Right renal cortex interstitium (tissue), 3 donors: Measurements from ENCODE around the gene NPEPL1. TPM values are rescaled to one million over a fixed set of nuclear protein-coding genes. Genes with fewer than 3 reads are reported as not detected.
"Not testable (repeated sequence)": the region's sequence is repeated elsewhere in the genome, so short reads cannot be mapped to it uniquely, and the experiment has no call there.

ENCODE experiments used
- DNase-seq, 3 donors: peaks; one replicate each; pipeline ENCODE4 v3.0.0-alpha.2; 2013; ENCODE audit warnings: low read depth in 3 of 3, low spot score in 2 of 3
- polyA plus RNA-seq, 3 donors: library from polyadenylated mRNA; unstranded; fragments of 120-200 nt; gene quantifications; one replicate each; pipeline ENCODE4 v1.2.1, GENCODE V29; 2013; ENCODE audit not compliant: insufficient read length in 3 of 3

Gene NPEPL1
- polyA plus RNA-seq, 3 donors, result 30.6 to 36.8 (median 32.8) TPM

DNA sequence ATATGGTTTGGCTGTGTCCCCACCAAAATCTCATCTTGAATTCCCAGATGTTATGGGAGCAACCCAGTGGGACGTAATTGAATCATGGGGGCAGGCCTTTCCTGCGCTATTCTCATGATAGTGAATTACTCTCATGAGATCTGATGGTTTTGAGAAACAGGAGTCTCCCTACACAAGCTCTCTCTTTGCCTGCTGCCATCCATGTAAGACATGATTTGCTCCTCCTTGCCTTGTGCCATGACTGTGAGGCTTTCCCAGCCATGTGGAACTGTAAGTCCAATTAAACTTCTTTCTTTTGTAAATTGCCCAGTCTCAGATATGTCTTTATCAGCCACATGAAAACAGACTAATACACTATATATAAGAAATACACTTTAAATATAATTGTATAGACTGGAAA, 33.6 kb downstream of the NPEPL1 start:
- not testable (repeated sequence) for DNase-seq

GRCh38 chr20:58731192-58731591, 38.6 kb downstream of the NPEPL1 start:
- DNase-seq, result no peak

- no peak for DNase-seq
Measured at GRCh38 chr20:58737198-58737597, 44.6 kb downstream of the NPEPL1 start.

DNA sequence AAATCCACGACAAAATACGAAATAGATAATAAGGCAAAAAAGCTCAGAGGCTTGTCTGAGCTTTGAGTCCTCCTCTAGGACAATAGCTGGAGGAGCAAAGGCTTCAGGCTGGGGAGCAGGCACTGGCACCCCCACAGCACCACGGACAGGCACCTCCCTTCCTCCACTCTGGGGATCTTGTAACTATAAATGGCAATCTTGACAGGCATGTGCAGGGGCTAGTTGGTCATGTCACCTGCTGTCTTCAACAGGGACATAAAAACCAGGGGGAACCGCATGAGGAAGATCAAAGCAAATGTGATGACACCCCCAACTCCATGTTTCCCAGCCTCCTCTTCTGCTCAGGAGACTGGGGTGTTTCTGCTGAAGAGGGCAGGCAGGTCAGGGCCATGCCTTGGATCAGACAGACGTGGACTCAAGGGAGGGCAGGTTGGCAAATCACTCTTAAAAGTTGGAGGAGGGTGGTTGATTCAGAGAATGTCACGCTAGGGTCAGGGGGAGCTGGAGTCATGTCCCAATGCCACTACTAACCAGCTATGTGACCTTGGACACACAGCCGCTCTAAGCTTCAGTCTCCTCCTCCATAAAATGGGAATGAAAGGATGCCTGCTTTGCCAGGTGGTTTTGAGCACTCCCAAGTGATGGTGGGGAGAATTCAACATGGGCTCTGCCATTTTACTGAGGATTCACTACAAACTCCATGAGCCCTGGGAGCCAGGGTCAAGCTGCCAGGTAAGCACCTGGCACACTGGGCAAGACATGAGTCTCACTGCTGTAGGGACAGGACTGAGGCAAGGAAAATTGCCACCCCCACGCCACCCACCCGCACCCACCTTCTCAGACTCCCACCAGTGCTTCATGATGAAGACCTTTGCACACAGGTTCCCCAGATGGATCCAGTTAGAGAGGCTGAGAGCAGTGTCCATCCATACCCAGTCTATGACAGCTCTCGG, 48.0 kb downstream of the NPEPL1 start:
- no peak for DNase-seq

DNA sequence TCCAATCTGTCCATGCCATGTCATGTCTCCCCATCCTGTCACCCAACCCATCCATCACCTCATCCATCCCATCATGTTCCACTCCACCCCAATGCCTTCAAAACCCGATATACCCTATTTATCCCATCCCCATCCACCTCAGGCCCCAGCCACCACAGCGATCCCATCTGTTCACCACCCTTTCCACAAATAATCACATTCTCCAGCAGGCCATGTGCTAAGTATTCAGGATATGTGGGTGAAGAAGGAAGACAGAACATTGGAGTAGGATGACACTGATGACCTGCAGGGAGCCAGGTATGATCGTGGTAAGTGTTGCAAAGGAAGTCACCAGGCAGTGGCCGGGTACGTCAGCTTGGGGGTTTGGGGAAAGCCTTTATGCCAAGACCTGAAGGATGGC, 48.8 kb downstream of the NPEPL1 start:
- DNase-seq, result no peak

DNA sequence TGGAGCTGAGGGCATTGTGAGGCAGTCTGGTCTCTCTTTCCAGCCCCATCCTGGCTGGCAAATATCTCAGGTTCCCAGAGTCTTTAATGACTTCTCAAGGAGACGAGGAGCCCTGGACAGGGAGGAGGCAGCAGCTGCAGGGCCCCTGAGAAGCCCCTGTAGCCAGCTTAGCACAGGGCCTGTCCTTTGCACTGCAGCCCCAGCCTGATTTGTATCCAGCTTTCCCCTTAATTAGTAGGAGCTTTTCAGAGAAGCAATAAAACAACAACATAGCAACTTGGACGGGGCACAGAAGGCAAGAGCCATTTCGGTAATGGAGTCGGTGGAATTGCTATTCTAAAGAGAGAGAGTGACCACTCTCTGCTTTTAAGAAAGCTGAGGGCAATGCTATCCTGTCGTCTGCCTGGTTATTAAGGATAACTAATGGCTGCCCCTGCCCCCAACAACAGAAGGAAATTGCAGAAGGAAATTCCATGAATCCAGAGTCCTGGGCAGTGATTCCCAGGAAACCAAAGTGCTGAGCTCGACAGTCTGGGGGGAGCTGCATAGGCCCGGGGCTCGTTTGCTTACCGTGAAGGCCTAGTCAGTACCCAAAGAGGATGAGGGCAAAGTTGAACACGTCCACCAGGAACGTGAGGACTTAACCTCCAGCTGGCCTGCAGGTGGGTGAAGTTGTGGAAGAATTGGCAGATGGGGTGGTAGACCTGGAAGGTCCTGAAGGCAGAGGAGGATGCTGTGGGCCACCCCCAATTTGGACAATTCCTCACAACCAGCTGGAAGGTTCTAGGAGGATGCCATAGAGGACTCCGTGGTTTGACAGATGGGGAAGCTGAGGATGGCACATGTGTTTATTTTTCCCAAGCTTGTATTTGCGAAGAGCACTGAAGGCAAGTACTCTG, 50.3 kb downstream of the NPEPL1 start:
- DNase-seq, result no peak

GRCh38 chr20:58743929-58744534, 51.4 kb downstream of the NPEPL1 start:
- no peak for DNase-seq

- DNase-seq, result no peak
Measured at GRCh38 chr20:58744836-58745235, 52.2 kb downstream of the NPEPL1 start.

- DNase-seq, result no peak
Measured at GRCh38 chr20:58745391-58745790, 52.8 kb downstream of the NPEPL1 start.

- DNase-seq, result no peak
Measured at GRCh38 chr20:58746620-58747019, 54.0 kb downstream of the NPEPL1 start.

- no peak for DNase-seq
Measured at GRCh38 chr20:58747211-58747610, 54.6 kb downstream of the NPEPL1 start.

GRCh38 chr20:58748618-58749017, 56.0 kb downstream of the NPEPL1 start:
- no peak for DNase-seq

DNA sequence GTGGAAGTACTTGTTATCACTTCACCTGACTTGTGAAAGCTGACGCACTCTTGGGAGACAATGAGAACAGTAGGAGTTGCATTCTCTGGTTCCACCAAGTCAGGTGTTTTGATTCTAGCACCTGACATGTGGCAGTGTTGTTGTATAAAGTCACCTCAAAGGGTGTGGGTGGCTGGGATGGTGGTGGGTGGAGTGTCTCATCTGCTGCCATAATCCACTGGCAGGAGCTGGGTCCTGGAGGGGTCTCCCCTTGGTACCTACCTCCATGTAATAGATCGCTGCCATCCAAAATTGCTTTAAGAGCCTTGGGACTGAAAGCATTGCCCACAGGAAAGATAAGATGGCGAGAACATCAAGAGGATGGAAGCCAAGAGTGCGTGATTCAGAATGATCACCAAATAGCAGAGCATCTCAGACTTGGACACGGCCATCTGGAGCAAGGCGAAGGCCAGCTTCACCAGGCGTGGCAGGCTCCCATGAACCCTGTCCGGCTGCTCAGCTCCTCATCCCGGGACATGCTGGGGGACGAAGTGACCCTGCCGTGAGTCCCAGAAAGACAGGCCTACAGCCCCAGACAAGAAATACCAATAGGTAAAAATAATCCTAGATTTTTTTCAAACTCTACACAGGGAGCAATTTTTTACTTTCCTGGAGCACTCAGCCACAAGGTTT, 56.6 kb downstream of the NPEPL1 start:
- no peak for DNase-seq

DNA sequence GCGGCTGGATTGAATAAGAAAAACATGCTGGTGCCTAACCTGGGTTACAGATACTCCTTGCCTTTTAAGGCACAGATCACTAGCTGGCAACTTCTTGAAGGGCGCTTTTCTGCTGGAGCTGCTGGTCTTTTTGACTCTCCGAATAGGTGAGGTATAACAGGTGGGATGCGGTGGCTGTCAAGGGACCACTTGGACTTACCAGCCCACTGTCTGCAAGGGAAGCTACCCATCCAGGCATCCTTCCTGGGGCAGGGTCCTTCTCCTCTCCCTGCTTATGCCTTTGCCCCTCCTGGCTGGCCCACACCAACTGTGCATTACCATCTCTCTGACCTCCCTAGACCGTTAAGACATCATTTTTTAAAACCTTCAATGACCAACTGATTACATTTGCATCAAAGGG, 57.4 kb downstream of the NPEPL1 start:
- DNase-seq, result no peak

GRCh38 chr20:58750706-58751105, 58.1 kb downstream of the NPEPL1 start:
- not testable (repeated sequence) for DNase-seq

DNA sequence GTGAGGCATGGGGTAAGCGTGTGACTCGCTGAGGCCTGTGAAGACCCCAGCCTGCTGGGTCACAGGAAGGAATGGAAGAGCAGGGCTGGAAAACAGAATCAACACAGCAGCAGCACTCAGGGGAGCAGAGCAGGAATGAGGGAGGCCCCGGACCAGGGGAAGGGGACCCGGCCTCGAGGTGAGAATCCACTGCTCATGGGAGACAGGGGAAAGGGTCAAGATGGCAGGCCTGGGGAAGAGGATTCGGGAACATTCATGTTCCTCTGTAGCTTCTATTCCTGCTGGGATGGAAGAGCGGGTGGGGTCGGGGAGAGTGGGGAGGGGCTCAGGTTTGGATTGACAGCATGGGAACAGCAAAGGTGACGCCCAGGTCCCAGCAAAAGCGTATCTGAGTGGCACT, 59.4 kb downstream of the NPEPL1 start:
- DNase-seq, result no peak

DNA sequence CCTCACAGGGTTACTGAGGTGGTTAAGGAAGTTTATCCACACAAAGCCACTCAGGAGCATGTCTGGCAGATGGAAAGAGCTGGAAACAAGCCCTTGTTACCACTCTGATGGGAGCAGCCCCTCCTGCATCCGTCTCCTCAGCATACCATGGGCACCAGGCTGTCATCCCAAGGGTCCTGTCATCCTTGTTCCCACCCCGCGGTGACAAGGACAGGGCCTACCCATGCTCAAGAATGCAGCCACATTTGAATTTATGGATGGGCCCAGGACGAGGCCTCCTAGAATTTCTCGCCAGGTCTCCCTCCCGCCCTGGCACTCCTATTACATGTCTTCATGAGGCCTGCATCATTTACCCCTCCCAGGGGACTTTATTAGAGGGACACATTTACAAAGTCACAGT, 60.0 kb downstream of the NPEPL1 start:
- DNase-seq, result no peak

DNA sequence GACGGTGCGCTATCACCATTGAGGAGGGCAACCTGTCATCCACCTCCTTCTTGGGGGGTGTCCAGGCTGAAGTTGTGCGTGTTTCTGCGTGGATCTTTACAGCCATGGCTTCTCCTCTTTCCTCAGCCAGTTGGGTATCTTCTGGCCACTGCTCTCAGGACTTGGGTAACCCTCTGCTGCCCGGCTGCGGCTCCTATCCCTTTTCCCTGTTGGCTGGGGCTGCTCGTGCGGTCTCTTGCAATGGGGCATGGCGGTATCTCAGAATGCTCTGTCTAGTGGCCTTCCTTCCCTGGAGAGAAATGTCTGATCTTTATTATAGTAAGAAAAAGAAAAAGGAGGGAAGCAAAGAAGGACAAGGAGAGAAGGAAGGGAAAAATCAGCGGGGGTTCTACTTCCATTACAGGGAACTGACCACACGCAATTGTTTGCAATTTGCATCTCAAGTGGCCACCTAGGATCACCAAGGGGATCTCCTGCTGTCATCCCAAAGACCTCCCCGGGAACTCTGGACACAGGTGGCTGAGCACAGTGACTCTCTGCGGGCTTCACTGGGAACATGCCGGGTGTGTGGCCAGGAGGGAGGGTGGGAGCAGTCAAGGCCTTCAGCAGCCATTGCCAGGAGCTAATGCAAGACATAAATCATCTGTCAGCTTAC, 60.8 kb downstream of the NPEPL1 start:
- DNase-seq, result no peak

DNA sequence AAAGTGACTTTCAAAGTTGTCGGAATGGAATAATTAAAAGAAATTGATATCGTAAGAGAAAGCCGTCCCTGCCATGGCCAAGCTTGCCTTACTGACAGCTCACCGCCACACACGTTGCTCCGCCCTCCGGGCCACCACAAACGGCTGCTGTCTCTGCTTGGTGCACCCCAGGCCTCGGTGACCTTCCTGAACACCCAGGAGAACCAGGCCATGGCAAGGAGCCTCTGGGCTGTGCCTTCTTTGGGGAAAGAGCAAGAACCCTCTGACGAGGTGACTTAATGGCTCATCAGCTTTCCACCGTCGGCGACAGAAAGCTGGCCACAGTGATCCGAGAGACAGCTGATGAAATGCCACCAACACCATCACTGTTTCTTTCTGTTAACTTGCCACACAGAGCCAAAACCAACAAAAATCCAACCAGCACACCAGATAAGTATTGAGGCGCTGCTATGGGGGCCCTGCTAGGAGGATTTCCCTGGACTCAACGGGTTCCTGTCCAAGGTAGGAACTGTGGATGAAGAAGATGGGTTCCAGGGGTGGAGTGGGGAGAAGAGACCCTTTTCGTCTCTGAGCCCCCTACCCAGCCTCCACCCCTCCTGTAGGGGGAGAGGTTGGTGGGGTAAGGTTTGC, 61.4 kb downstream of the NPEPL1 start:
- DNase-seq, result no peak

GRCh38 chr20:58754584-58754983, 62.0 kb downstream of the NPEPL1 start:
- DNase-seq, result no peak
